Activated T-helper 2 cell treated with anti-CD3 and anti-CD28 coated beads, Interferon-gamma antibody, Interleukin-2, Interleukin-4, amounts not matched to agents 10 μg/mL and 5 μg/mL and 100 μg/mL, durations not matched to agents 14 hours and 24 hours and 36 hours (primary cell): ENCODE data around the gene CHMP4B. TPM values are rescaled to one million over a fixed set of nuclear protein-coding genes. Genes with fewer than 3 reads are reported as not detected.

Source experiments
- DNase-seq: peaks from one replicate; pipeline ENCODE4 v3.0.0; 2021; ENCODE audit warnings: low spot score
- H3K27ac Mint-ChIP-seq: one replicate; pipeline ENCODE4 v1.8.0; 2021; ENCODE audit warnings: mixed read lengths
- H3K27me3 Mint-ChIP-seq: one replicate; pipeline ENCODE4 v1.8.0; 2021; ENCODE audit warnings: low read depth, mixed read lengths
- H3K36me3 Mint-ChIP-seq: one replicate; pipeline ENCODE4 v1.8.0; 2021; ENCODE audit warnings: low read depth, mixed read lengths
- H3K4me1 Mint-ChIP-seq: one replicate; pipeline ENCODE4 v1.8.0; 2021; ENCODE audit warnings: low read depth, mixed read lengths
- H3K4me3 Mint-ChIP-seq: one replicate; pipeline ENCODE4 v1.8.0; 2021; ENCODE audit warnings: low read depth, mild to moderate bottlenecking, moderate library complexity, mixed read lengths
- H3K9me3 Mint-ChIP-seq: one replicate; pipeline ENCODE4 v1.8.0; 2021; ENCODE audit warnings: mixed read lengths
- intact Hi-C: fragments of 100-400 bp; cut with micrococcal nuclease; formaldehyde crosslinking; loops from one replicate; pipeline ENCODE4 v1.15.1; 2023
- total RNA-seq: library from RNA; stranded (reverse); gene quantifications from 2 replicates; pipeline ENCODE4 v1.2.3, GENCODE V29; 2022

CHMP4B gene
- total RNA-seq, 1 donor from 2014 or later: 116 TPM

DNA sequence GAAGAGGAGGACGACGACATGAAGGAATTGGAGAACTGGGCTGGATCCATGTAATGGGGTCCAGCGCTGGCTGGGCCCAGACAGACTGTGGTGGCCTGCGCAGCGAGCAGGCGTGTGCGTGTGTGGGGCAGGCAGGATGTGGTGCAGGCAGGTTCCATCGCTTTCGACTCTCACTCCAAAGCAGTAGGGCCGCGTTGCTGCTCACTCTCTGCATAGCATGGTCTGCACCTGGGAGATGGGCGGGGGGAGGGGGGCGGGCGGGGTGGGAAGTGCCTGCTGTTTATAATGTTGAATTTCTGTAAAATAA, 42.3 kb downstream of the CHMP4B start:
- peaks cover 57% of the 10 kb centered on the region for H3K4me1 Mint-ChIP-seq
- peak; percentile 39 for DNase-seq
- peak overlapping the region; percentile 71 for H3K27ac Mint-ChIP-seq
- intact Hi-C loops: no loop called here
- peaks cover 83% of the 10 kb centered on the region for H3K36me3 Mint-ChIP-seq
- no peaks in the 10 kb centered on the region for H3K27me3 Mint-ChIP-seq
- H3K9me3 Mint-ChIP-seq: no peaks in the 10 kb centered on the region
- peak overlapping the region; percentile 11 for H3K4me3 Mint-ChIP-seq

DNA sequence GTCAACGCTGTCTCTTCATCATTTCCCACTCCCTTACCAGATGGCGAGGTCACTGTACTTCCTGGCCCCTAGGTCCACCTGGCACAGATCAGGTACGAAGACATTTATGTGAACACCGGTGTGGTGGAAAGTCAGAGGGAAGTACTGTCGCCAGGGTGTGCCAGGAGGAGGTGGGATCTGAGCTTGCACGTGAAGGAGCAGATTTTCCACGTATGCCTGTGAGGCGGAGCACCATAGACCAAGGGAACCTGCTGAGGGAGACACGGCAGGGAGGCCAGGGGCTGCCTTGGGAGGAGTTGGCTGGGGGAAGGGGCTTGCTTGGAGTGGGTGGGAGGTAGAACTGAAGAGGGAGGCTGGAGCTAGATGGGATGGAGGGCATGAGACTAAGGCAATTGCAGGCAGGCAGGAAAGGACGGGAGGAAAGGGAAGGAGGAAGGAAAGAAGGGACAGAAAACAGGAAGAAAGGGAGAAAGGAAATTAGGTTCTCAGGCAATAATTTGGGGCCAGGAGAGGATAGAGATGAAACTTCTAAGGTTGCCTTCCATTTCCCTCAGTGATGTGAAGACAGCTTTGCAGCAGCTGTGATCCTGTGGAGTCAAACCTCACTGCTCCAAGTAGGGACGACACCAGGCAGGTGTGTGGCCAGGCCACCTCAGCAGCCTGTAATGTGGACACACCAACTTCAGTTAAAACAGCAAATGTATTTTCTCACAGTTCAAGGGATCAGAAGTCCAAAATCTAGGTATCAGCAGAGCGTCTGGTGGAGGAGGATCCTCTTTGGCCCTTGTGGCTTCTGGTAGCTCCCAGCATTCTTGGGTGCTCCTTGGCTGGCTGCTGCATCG, 46.8 kb downstream of the CHMP4B start:
- no peaks in the 10 kb centered on the region for H3K9me3 Mint-ChIP-seq
- DNase-seq: no peak
- H3K27ac Mint-ChIP-seq: peak overlapping the region; percentile 56
- intact Hi-C loops: loop anchor here (5.0 kb wide), 1 partner anchor 46 kb away; the partner anchor contains the start of gene CHMP4B
- H3K36me3 Mint-ChIP-seq: peaks cover 47% of the 10 kb centered on the region
- no peaks in the 10 kb centered on the region for H3K27me3 Mint-ChIP-seq
- H3K4me1 Mint-ChIP-seq: peaks cover 37% of the 10 kb centered on the region
- no peak overlapping the region for H3K4me3 Mint-ChIP-seq

DNA sequence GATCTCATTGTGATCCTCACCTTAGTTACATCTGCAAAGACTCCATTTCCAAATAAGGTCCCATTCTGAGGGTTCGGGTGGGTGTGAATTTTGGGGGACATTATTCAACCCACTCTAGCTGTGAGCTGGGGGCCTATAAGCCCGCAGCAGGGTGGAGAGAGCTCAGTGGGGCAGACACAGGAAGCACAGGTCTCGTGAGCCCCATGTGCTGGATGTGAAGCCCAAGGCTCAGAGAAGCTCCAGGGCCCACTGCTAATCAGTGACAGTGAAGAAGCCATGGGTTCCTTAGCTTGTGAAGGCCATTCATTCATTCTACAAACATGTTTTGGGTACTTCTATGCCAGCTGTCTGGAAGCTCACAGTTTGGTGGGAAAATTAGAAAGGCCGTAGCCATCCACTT, 47.5 kb downstream of the CHMP4B start:
- peaks cover 31% of the 10 kb centered on the region for H3K4me1 Mint-ChIP-seq
- peaks cover 41% of the 10 kb centered on the region for H3K36me3 Mint-ChIP-seq
- DNase-seq: no peak
- intact Hi-C loops: loop anchor here (5.0 kb wide), 1 partner anchor 46 kb away; the partner anchor contains the start of gene CHMP4B
- no peaks in the 10 kb centered on the region for H3K27me3 Mint-ChIP-seq
- no peak overlapping the region for H3K4me3 Mint-ChIP-seq
- H3K27ac Mint-ChIP-seq: peak overlapping the region; percentile 78
- H3K9me3 Mint-ChIP-seq: no peaks in the 10 kb centered on the region

DNA sequence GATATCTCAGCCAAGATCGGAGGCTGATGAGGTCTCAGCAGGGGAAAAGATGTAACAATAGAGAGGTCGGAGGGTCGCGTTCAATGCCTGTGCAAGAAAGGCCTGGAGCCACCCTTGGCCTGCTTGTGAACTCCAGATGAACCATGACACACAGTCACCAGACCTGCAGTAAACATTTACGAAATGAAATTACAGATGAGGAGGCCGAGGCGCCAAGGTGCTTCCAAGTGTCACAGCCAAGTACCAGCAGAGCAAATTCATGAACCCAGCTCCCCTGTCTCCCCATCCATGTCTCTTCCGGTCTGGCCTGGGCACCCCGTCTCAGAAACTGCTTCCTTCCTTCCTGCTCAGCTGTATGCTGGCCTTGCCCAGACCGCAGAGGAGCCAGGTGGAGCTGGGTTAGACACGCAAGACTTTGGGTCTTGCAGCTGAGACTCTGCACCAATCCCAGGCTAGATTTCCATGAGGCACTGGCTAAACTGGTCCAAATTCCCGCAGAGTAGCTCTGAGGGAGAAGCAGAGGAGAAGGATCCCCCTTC, 48.1 kb downstream of the CHMP4B start:
- Mint-ChIP-seq H3K9me3 (no peaks in the 10 kb centered on the region), H3K4me1 (peaks cover 28% of the 10 kb centered on the region), H3K36me3 (peaks cover 36% of the 10 kb centered on the region), H3K27ac (peak overlapping the region; percentile 78), H3K27me3 (no peaks in the 10 kb centered on the region), H3K4me3 (no peak overlapping the region)
- DNase-seq: peak; percentile 48
- intact Hi-C loops: loop anchor here (5.0 kb wide), 1 partner anchor 47 kb away; the partner anchor contains the start of gene CHMP4B

DNA sequence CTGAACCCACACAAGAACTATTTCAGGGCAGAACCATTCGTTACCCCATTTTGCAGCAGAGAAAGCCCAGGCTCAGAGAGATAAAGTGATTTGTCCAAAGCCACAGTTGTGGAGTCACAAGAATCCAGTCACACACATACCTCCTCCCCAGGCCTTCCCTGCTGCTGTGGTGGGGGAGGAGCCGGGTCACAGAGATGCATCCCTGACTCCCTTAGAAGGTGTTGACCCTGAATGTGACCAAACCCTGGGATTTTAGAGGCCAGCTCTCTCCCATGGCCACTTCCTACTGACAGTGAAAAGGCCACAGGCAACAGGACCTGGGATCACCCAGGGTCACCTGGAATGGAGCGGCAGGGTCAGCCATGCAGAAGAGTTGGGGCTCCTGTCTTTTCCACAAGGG, 48.6 kb downstream of the CHMP4B start:
- H3K4me1 Mint-ChIP-seq: peaks cover 25% of the 10 kb centered on the region
- H3K27me3 Mint-ChIP-seq: no peaks in the 10 kb centered on the region
- no peak for DNase-seq
- H3K9me3 Mint-ChIP-seq: no peaks in the 10 kb centered on the region
- peaks cover 30% of the 10 kb centered on the region for H3K36me3 Mint-ChIP-seq
- intact Hi-C loops: loop anchor here (5.0 kb wide), 1 partner anchor 47 kb away; the partner anchor contains the start of gene CHMP4B
- H3K4me3 Mint-ChIP-seq: no peak overlapping the region
- peak overlapping the region; percentile 78 for H3K27ac Mint-ChIP-seq

- Mint-ChIP-seq H3K4me3 (no peak overlapping the region), H3K9me3 (no peaks in the 10 kb centered on the region)
- intact Hi-C loops: no loop called here
Measured at GRCh38 chr20:33861458-33861857, 50.3 kb downstream of the CHMP4B start.

DNA sequence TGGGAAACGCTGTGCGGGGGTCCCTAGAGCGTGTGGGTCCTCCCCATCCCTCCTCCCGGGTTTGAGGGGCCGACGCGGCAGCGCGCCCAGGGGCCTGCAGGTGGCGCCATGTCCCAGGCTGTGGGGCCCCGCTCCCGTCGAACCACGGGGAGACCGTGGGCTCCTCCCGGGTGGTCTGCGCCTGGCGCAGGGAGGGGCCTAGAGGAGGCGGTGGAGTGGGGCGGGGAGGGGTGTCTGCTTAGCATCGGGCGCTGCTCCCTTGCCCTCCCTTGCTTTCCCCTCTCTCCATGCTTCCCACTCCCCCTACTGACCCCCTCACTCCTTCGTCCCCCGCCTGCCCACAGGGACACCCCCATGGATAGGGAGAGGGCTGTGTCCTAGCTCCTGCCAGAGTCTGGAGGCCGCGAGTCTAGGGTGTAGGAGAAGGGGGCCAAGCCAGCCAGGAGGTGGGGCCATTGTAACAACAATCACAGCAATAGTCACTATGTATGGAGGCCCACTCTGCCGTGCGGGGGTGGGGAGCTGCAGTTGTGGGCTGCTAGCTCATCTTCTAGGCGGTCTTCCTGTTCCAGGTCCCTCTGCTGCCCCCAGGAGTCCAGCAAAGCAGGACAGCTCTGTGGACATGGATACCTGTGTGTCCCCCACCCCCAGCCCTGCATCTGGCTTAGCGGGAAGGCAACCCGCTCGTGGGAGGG, 51.7 kb downstream of the CHMP4B start:
- Mint-ChIP-seq H3K4me1 (peaks cover 20% of the 10 kb centered on the region), H3K9me3 (no peaks in the 10 kb centered on the region), H3K27ac (no peak overlapping the region), H3K36me3 (peaks cover 8% of the 10 kb centered on the region), H3K27me3 (peaks cover 2% of the 10 kb centered on the region), H3K4me3 (no peak overlapping the region)
- intact Hi-C loops: no loop called here
- DNase-seq: peak; percentile 26

More at GRCh38 chr20:33861458-33861857, 50.3 kb downstream of the CHMP4B start:
- Mint-ChIP-seq H3K4me1 (peaks cover 25% of the 10 kb centered on the region), H3K27me3 (no peaks in the 10 kb centered on the region), H3K27ac (no peak overlapping the region), H3K36me3 (peaks cover 18% of the 10 kb centered on the region)
- no peak for DNase-seq

GRCh38 chr20:33863440-33864323, 52.5 kb downstream of the CHMP4B start:
- no peak overlapping the region for H3K27ac Mint-ChIP-seq
- DNase-seq: no peak
- H3K27me3 Mint-ChIP-seq: peaks cover 2% of the 10 kb centered on the region
- intact Hi-C loops: no loop called here
- peaks cover 3% of the 10 kb centered on the region for H3K36me3 Mint-ChIP-seq
- H3K4me1 Mint-ChIP-seq: peaks cover 12% of the 10 kb centered on the region
- no peaks in the 10 kb centered on the region for H3K9me3 Mint-ChIP-seq
- H3K4me3 Mint-ChIP-seq: no peak overlapping the region

DNA sequence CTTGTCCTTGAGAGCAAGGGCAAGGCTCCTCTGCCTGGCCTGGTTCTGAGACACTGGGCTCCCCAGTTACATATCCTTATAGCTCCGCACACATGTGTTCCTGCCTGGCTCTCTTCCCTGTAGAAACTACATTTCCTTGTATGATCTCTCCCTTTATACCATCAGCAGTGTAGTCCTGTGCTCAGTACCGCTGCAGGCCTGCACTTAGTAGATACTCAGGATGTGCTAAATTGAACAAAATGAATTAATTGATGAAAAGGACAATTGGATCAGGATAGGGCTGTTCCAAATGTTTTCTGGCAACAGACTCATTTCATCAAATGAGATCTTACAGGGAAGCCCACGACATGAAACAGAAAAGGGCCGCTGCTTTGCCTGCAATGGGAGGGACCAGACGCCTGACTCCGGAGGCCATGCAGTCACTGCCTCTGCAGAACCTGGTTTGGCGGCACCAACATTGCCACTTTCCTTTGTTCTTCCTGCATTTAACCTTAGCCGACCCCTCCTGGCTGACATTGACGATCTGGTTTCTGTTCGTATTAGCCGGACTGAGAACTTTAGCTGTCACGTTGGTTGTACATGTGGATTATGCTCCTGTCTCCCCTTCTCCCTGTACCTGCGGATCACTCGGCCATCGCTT, 53.3 kb downstream of the CHMP4B start:
- no peak for DNase-seq
- peaks cover 4% of the 10 kb centered on the region for H3K4me1 Mint-ChIP-seq
- peaks cover 1% of the 10 kb centered on the region for H3K36me3 Mint-ChIP-seq
- no peaks in the 10 kb centered on the region for H3K9me3 Mint-ChIP-seq
- intact Hi-C loops: no loop called here
- no peak overlapping the region for H3K4me3 Mint-ChIP-seq
- no peak overlapping the region for H3K27ac Mint-ChIP-seq
- H3K27me3 Mint-ChIP-seq: peaks cover 2% of the 10 kb centered on the region

DNA sequence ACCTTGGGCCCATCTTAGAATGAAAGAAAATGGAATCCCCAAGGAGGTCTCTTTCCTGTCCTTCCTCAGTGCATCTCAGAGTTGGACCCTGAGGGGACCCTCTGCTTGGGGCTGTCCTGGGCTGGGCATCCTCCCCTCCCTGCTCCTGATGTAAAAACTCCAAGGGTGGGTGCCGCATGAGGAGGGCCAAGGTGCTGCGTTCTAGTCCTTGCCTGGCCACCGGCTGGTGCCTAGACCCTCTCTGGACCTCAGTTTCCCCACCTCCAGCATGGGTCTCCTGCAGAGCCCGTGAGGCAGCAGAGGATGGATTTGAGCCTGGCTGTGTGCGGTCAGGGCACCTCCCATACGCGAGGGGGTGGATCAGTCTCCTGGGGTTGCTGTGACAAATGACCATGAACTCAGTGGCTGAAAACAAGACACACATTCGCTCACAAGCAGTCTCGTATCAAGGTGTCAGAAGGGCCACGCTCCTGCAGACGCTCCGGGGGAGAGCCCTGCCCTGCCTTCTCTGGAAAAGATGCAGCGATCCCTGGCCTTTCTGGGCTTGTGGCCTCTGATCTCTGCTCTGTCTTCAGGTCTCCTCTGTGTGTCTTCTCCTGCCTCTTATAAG, 54.7 kb downstream of the CHMP4B start:
- Mint-ChIP-seq H3K36me3 (no peaks in the 10 kb centered on the region), H3K27me3 (peaks cover 2% of the 10 kb centered on the region), H3K4me3 (no peak overlapping the region), H3K9me3 (no peaks in the 10 kb centered on the region), H3K4me1 (no peaks in the 10 kb centered on the region), H3K27ac (no peak overlapping the region)
- no peak for DNase-seq
- intact Hi-C loops: no loop called here

DNA sequence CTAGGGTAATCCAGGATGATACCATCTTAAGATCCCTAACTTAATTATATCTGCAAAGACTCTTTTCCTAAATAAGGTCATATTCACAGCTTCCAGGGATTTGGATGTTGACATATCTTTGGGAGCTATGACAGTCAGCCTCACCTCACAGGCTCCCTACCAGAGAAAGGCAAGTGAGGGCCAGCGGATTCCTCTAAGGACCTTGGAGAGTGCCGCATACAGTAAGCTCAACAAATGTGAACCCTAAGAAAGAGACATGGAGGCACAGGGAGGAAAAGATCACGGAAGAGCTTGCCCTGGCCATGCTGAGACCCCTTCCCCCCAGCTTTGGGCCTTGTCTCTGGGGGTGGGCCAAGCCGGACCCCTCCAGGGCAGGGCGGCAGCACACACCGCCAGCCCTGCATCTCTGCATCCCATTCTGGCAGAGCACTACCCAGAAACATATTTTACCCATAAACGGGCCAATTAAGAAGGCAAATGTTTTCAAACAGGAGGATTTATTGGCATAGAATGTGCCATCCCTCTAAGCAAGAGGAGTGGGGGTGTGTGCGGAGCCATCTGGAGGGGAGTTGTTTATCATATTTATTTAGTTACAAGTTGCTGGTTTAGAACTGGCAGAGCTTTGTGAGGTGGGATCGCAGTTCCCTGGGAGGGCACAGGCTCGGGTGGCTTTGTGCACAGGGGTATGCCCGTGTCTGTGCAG, 55.4 kb downstream of the CHMP4B start:
- no peak for DNase-seq
- H3K4me3 Mint-ChIP-seq: no peak overlapping the region
- peaks cover 2% of the 10 kb centered on the region for H3K27me3 Mint-ChIP-seq
- H3K4me1 Mint-ChIP-seq: no peaks in the 10 kb centered on the region
- no peaks in the 10 kb centered on the region for H3K36me3 Mint-ChIP-seq
- intact Hi-C loops: no loop called here
- H3K27ac Mint-ChIP-seq: no peak overlapping the region
- no peaks in the 10 kb centered on the region for H3K9me3 Mint-ChIP-seq
